ENCODE measurements around the gene ZDHHC12. TPM values are rescaled to one million over a fixed set of nuclear protein-coding genes. Genes with fewer than 3 reads are reported as not detected.
A peak's percentile ranks its signal among the peaks of the same experiment; 100 is the strongest.

Gene ZDHHC12
- total RNA-seq, 1 experiment from 2014 or later = 39.7 TPM

- no peak for TF ChIP-seq ZNF532 (CRISPR knock-in tag; IDR thresholded peaks at IDR 0.05; ENCODE audit: borderline replicate concordance)
These were observed 17.1 kb downstream of the ZDHHC12 start (continued) for GRCh38 chr9:128706671-128707381.

GRCh38 chr9:128706045-128706444, 17.9 kb downstream of the ZDHHC12 start:
- TF ChIP-seq NR3C1 (CRISPR knock-in tag; conservative IDR thresholded peaks at IDR 0.05; ENCODE audit: low read depth) = no peak
- ATAC-seq (no peak), DNase-seq (ENCODE audit: low spot score) (peak; percentile 0)
- Mint-ChIP-seq H3K27me3 (ENCODE audit: low read depth) (no peaks in the 10 kb centered on the region), H3K4me3 (no peak overlapping the region), H3K4me1 (peaks cover 4% of the 10 kb centered on the region; the same call in 1 of the 2 replicates), H3K9me3 (no peaks in the 10 kb centered on the region), H3K36me3 (peaks cover 6% of the 10 kb centered on the region; the same call in 1 of the 2 replicates), H3K27ac (no peak overlapping the region)
- ChIA-PET CTCF (interaction anchor here (1.8 kb wide), 1 partner anchor 18 kb away, joined by 4 read pairs; the partner anchor contains the start of gene ZDHHC12), POLR2A (no interaction called here)

- Mint-ChIP-seq H3K4me1 (peaks cover 4% of the 10 kb centered on the region; the same call in 1 of the 2 replicates), H3K27me3 (ENCODE audit: low read depth) (no peaks in the 10 kb centered on the region), H3K27ac (no peak overlapping the region), H3K36me3 (peaks cover 4% of the 10 kb centered on the region; the same call in 1 of the 2 replicates), H3K4me3 (no peak overlapping the region), H3K9me3 (no peaks in the 10 kb centered on the region)
- DNase-seq (ENCODE audit: low spot score) (peak; percentile 9), ATAC-seq (no peak)
- ChIA-PET CTCF (interaction anchor here (0.9 to 2.1 kb wide), 3 partner anchors 19 to 70 kb away, joined by 4 to 7 read pairs (median 4); partner anchors contain the start of gene ZDHHC12), POLR2A (no interaction called here)
- TF ChIP-seq CBFB (CRISPR knock-in tag; IDR thresholded peaks at IDR 0.05; ENCODE audit: low read depth) (no peak), CREB1 (CRISPR knock-in tag; IDR thresholded peaks at IDR 0.05) (no peak), ZNF121 (CRISPR knock-in tag; IDR thresholded peaks at IDR 0.05) (no peak), MXD4 (CRISPR knock-in tag; IDR thresholded peaks at IDR 0.05; ENCODE audit: borderline replicate concordance) (no peak), NFE2L1 (CRISPR knock-in tag; IDR thresholded peaks at IDR 0.05) (no peak)
These were observed 18.6 kb downstream of the ZDHHC12 start for GRCh38 chr9:128705051-128705965.

GRCh38 chr9:128704356-128704670, 19.6 kb downstream of the ZDHHC12 start:
- Mint-ChIP-seq H3K9me3 (no peaks in the 10 kb centered on the region), H3K4me3 (peak overlapping the region; percentile 83; the same call in 1 of the 2 replicates), H3K36me3 (no peaks in the 10 kb centered on the region), H3K27ac (no peak overlapping the region), H3K27me3 (ENCODE audit: low read depth) (no peaks in the 10 kb centered on the region), H3K4me1 (peaks cover 4% of the 10 kb centered on the region; the same call in 1 of the 2 replicates)
- ATAC-seq (no peak), DNase-seq (ENCODE audit: low spot score) (no peak)
- ChIA-PET POLR2A (interaction anchor here (0.7 kb wide), 1 partner anchor 309 kb away, joined by 4 read pairs; no protein-coding TSS in a partner anchor), CTCF (interaction anchor here (0.7 to 2.1 kb wide), 4 partner anchors 20 to 69 kb away, joined by 3 to 7 read pairs (median 4); partner anchors contain the start of gene ZDHHC12)
- no peak for TF ChIP-seq STAT6 (CRISPR knock-in tag; conservative IDR thresholded peaks at IDR 0.05; ENCODE audit: low read depth)
- no peak for TF ChIP-seq MAX (CRISPR knock-in tag; IDR thresholded peaks at IDR 0.05)
- no peak for TF ChIP-seq ZNF232 (CRISPR knock-in tag; IDR thresholded peaks at IDR 0.05)
- TF ChIP-seq USF1 (CRISPR knock-in tag; IDR thresholded peaks at IDR 0.05) = no peak
- TF ChIP-seq CDX4 (CRISPR knock-in tag; IDR thresholded peaks at IDR 0.05; ENCODE audit: borderline replicate concordance) = no peak
- no peak for TF ChIP-seq ERG (CRISPR knock-in tag; IDR thresholded peaks at IDR 0.05)
